LNCAP (cell line): Measurements from ENCODE around the gene TSPAN4.

Source experiments
- CTCF ChIP-seq: fragments of 450-650 bp; IDR thresholded peaks from 2 replicates; pipeline ENCODE4 v1.5.1; 2017; ENCODE audit warnings: mild to moderate bottlenecking

Gene TSPAN4

GRCh38 chr11:873706-874105 lies 31.1 kb downstream of the TSPAN4 start:
- no peak for TF ChIP-seq CTCF

GRCh38 chr11:875203-875602 lies 32.6 kb downstream of the TSPAN4 start:
- TF ChIP-seq CTCF, result no peak

- no peak for TF ChIP-seq CTCF
Measured at GRCh38 chr11:875769-876301, 33.2 kb downstream of the TSPAN4 start.

DNA sequence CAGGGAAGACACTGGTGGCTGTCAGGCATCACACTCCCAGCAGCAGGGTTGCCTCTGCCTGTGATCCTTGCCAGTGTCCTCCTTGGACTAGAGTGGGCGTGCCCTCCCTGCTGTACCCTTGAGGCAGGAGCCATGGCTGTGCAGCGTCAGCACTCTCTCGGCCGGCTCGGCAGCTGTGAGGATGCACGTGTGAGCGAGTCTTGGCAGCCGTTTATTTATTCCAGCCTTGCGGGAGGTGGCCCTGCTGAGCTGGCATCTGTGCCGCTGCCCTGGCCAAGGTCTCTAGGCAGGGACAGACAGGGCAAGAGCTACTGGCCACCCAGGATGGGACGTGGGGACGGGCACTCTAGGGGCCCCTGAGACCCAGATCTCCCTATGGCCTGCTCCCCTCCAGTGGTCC lies 33.9 kb downstream of the TSPAN4 start:
- TF ChIP-seq CTCF, result no peak

- no peak for TF ChIP-seq CTCF
Measured at GRCh38 chr11:877565-877964, 34.9 kb downstream of the TSPAN4 start.

GRCh38 chr11:880447-880846 lies 37.8 kb downstream of the TSPAN4 start:
- TF ChIP-seq CTCF, result no peak

GRCh38 chr11:882596-882995 lies 39.9 kb downstream of the TSPAN4 start:
- no peak for TF ChIP-seq CTCF

- TF ChIP-seq CTCF, result no peak
Measured at GRCh38 chr11:883527-883926, 40.9 kb downstream of the TSPAN4 start.
